K562 (cell line): ENCODE data around the gene TGM1. TPM values are rescaled to one million over a fixed set of nuclear protein-coding genes. Genes with fewer than 3 reads are reported as not detected.

Experiments
- CCNT2 ChIP-seq: IDR thresholded peaks from 2 replicates; pipeline ENCODE4 v1.6.1; 2011; ENCODE audit warnings: borderline replicate concordance, low read depth, mild to moderate bottlenecking, moderate library complexity, mixed read lengths, low read length; ENCODE audit not compliant: insufficient read length; ENCODE audit errors: extremely low read depth
- GTF2F1 ChIP-seq: IDR thresholded peaks from 2 replicates; pipeline ENCODE4 v1.6.1; 2011; ENCODE audit warnings: low read depth, low read length, improper control_type of control experiment
- MAFF ChIP-seq: IDR thresholded peaks from 2 replicates; pipeline ENCODE4 v1.6.1; 2012; ENCODE audit warnings: low read length, improper control_type of control experiment
- MYC ChIP-seq, 2 experiments: fragments of 250-450 bp in 1 of 2; sonication (Bioruptor Pico) in 1 of 2; IDR thresholded peaks; 2 replicates each; pipeline versions ENCODE4 v1.5.1 to v1.6.1; 2012 to 2021; ENCODE audit warnings: low read depth in 2 of 2, borderline replicate concordance in 1 of 2, improper control_type of control experiment in 1 of 2, low read length in 1 of 2, mild to moderate bottlenecking in 1 of 2, moderate library complexity in 1 of 2
- NFE2 ChIP-seq: IDR thresholded peaks from 2 replicates; pipeline ENCODE4 v1.6.1; 2014; ENCODE audit warnings: antibody characterized with exemption, low read depth
- NFRKB ChIP-seq: fragments of 450-650 bp; IDR thresholded peaks from 2 replicates; pipeline ENCODE4 v1.6.1; 2016; ENCODE audit warnings: low read depth
- RAD21 ChIP-seq, 2 experiments: fragments of 250-450 bp in 1 of 2; fragments of 450-650 bp in 1 of 2; sonication (Bioruptor Pico) in 1 of 2; formaldehyde crosslinking in 1 of 2; IDR thresholded peaks in 1 of 2; conservative IDR thresholded peaks in 1 of 2; 2 replicates each; pipeline versions ENCODE4 v1.4.0 to v1.8.0; 2020 to 2022; ENCODE audit warnings: mild to moderate bottlenecking in 2 of 2, moderate library complexity in 1 of 2
- RFX7 ChIP-seq: fragments of 250-450 bp; sonication (Bioruptor Pico); IDR thresholded peaks from 2 replicates; pipeline ENCODE4 v1.5.1; 2021; ENCODE audit warnings: mild to moderate bottlenecking
- TCFL5 ChIP-seq: fragments of 250-450 bp; sonication (Bioruptor Pico); conservative IDR thresholded peaks from 2 replicates; pipeline ENCODE4 v1.6.1; 2021; ENCODE audit warnings: mild to moderate bottlenecking, moderate library complexity, matching md5 sums
- TFAM ChIP-seq: fragments of 250-450 bp; sonication (Bioruptor Pico); conservative IDR thresholded peaks from 2 replicates; pipeline ENCODE4 v1.5.0; 2021; ENCODE audit warnings: mild to moderate bottlenecking, moderate library complexity
- ZNF431 ChIP-seq: sonication (generic); formaldehyde crosslinking; IDR thresholded peaks from 2 replicates; pipeline ENCODE4 v1.8.0; 2022; ENCODE audit warnings: mild to moderate bottlenecking, missing genetic modification reagents
- ZNF57 ChIP-seq: fragments of 450-650 bp; formaldehyde crosslinking; IDR thresholded peaks from 2 replicates; pipeline ENCODE4 v1.4.0; 2020; ENCODE audit warnings: mild to moderate bottlenecking, moderate library complexity
- ZNF707 ChIP-seq: fragments of 250-450 bp; sonication (Bioruptor Pico); conservative IDR thresholded peaks from 2 replicates; pipeline ENCODE4 v1.8.0; 2022; ENCODE audit warnings: inconsistent platforms, mild to moderate bottlenecking, moderate library complexity
- ZSCAN29 ChIP-seq: fragments of 450-650 bp; IDR thresholded peaks from 2 replicates; pipeline ENCODE4 v1.6.1; 2017
- polyA plus RNA-seq, 8 experiments: library from polyadenylated mRNA; depleted of rRNA in 4 of 8; stranded (reverse) in 5 of 8; unstranded in 3 of 8; fragments of >200 nt; fragmentation: Nextera tagmentation in 2 of 8; fragmentation: Illumina TruSeq in 1 of 8; extraction: Ambion mirVana in 2 of 8; extraction: Trizol in 1 of 8; gene quantifications; 2 replicates each; pipeline versions ENCODE4 v1.2.1 to v1.2.3, GENCODE V29; 2011 to 2014; ENCODE audit warnings: inconsistent platforms in 1 of 8, missing spikeins in 1 of 8
- total RNA-seq, 7 experiments: library from RNA; depleted of rRNA in 6 of 7; stranded (reverse); fragments of >200 nt in 6 of 7; fragmentation: Illumina TruSeq in 2 of 7; extraction: Trizol in 2 of 7; gene quantifications; 2 replicates each; pipeline versions ENCODE4 v1.2.1 to v1.2.3, GENCODE V29; 2011 to 2021; ENCODE audit warnings: low replicate concordance in 1 of 7
- TF ChIP-seq, protein P1 (sequence below), 3 experiments: IDR thresholded peaks in 2 of 3; conservative IDR thresholded peaks in 1 of 3; 2 replicates each; pipeline ENCODE4 v1.5.1; 2011 to 2012; ENCODE audit warnings: low read length in 3 of 3, mild to moderate bottlenecking in 3 of 3, control low read depth in 2 of 3, improper control_type of control experiment in 1 of 3, inconsistent platforms in 1 of 3, low read depth in 1 of 3, mixed read lengths in 1 of 3, moderate library complexity in 1 of 3; ENCODE audit not compliant: insufficient read depth in 2 of 3
- TF ChIP-seq, protein P2 (sequence below), 2 experiments: fragments of 450-650 bp; IDR thresholded peaks; 2 replicates each; pipeline ENCODE4 v1.6.1; 2016
- TF ChIP-seq, protein P3 (sequence below): sonication (generic); IDR thresholded peaks from 2 replicates; pipeline ENCODE4 v1.6.1; 2016

Gene TGM1
- total and polyA plus RNA-seq, 9 of the 15 experiments (the other 6 are each of a cell fraction or from before 2014, with no cell fraction given), result 0.13 to 4.4 (median 0.88) TPM

DNA sequence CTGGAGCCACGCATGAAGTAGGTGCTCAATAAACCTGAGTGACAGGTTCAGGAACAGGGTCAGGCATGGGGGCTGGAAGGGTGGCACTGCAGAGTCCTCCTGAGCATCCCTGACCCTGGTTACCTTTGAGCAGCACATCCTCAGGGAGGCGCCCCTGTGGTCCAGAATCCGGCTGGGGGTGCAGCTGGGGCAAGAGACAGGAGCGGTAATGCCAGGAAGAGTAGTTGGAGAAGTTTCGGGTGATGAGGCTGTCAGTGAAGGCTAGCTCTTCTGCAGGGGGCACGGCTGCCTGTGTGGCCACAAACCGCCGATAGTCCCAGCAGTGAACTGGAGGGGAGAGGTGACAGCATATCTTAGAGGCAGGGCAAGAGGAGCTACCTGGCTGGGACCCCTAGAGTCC is 6.4 kb upstream of the TGM1 start (continued):
- TF ChIP-seq ZSCAN29 (no peak), NFRKB (no peak), GTF2F1 (no peak), TFAM (CRISPR knock-in tag) (no peak), CCNT2 (no peak), ZNF431 (no peak), TCFL5 (CRISPR knock-in tag) (no peak), NFE2 (no peak), MAFF (no peak), ZNF707 (CRISPR knock-in tag) (no peak), RAD21 (CRISPR knock-in tag; conservative IDR thresholded peaks at IDR 0.05 in 1 of 2, IDR thresholded peaks at IDR 0.05 in 1 of 2) (no peak), RFX7 (CRISPR knock-in tag) (no peak), ZNF57 (CRISPR knock-in tag) (no peak), MYC (IDR thresholded peaks at IDR 0.05; ENCODE audit: low read depth, low read length) (no peak), MYC (CRISPR knock-in tag; IDR thresholded peaks at IDR 0.05; ENCODE audit: borderline replicate concordance, low read depth) (no peak)
- TF ChIP-seq, protein P1, sequence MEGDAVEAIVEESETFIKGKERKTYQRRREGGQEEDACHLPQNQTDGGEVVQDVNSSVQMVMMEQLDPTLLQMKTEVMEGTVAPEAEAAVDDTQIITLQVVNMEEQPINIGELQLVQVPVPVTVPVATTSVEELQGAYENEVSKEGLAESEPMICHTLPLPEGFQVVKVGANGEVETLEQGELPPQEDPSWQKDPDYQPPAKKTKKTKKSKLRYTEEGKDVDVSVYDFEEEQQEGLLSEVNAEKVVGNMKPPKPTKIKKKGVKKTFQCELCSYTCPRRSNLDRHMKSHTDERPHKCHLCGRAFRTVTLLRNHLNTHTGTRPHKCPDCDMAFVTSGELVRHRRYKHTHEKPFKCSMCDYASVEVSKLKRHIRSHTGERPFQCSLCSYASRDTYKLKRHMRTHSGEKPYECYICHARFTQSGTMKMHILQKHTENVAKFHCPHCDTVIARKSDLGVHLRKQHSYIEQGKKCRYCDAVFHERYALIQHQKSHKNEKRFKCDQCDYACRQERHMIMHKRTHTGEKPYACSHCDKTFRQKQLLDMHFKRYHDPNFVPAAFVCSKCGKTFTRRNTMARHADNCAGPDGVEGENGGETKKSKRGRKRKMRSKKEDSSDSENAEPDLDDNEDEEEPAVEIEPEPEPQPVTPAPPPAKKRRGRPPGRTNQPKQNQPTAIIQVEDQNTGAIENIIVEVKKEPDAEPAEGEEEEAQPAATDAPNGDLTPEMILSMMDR (IDR thresholded peaks at IDR 0.05 in 2 of 3, conservative IDR thresholded peaks at IDR 0.05 in 1 of 3; ENCODE audit: insufficient read depth in 2 of 3, low read depth in 1 of 3, low read length in 3 of 3), result no peak
- TF ChIP-seq, protein P2, sequence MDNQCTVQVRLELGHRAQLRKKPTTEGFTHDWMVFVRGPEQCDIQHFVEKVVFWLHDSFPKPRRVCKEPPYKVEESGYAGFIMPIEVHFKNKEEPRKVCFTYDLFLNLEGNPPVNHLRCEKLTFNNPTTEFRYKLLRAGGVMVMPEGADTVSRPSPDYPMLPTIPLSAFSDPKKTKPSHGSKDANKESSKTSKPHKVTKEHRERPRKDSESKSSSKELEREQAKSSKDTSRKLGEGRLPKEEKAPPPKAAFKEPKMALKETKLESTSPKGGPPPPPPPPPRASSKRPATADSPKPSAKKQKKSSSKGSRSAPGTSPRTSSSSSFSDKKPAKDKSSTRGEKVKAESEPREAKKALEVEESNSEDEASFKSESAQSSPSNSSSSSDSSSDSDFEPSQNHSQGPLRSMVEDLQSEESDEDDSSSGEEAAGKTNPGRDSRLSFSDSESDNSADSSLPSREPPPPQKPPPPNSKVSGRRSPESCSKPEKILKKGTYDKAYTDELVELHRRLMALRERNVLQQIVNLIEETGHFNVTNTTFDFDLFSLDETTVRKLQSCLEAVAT (IDR thresholded peaks at IDR 0.05), result no peak
- TF ChIP-seq, protein P3, sequence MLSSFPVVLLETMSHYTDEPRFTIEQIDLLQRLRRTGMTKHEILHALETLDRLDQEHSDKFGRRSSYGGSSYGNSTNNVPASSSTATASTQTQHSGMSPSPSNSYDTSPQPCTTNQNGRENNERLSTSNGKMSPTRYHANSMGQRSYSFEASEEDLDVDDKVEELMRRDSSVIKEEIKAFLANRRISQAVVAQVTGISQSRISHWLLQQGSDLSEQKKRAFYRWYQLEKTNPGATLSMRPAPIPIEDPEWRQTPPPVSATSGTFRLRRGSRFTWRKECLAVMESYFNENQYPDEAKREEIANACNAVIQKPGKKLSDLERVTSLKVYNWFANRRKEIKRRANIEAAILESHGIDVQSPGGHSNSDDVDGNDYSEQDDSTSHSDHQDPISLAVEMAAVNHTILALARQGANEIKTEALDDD, result no peak
